ENCODE results near the gene ZFP3. TPM values are rescaled to one million over a fixed set of nuclear protein-coding genes. Genes with fewer than 3 reads are reported as not detected.

The ZFP3 gene
- total RNA-seq, 4 donors from 2014 or later: 1.4 to 6.1 (median 2.3) TPM

DNA sequence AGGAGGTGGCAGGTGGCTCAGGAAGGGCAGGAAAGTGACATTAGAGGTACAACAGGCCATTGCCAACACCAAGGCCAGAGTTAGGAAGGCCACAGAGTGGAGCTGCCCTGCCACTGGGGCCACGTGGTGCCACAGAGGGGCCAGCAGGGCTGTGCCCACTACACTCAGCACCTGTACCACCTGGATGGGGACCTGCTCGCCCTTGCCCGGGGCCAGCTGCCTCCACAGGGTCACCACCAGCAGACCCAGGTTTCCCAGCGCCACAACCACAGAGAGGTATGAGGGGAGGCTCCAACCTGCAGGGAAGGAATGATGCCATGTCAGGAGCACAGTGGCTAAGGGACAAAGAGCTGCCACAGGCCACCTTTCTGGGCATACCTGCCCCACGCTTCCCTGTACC is 44.2 kb upstream of the ZFP3 start:
- Histone ChIP-seq H3K27ac (no peak overlapping the region), H3K36me3 (no peaks in the 10 kb centered on the region), H3K9me3 (no peaks in the 10 kb centered on the region), H3K27me3 (peaks cover 0 to 15% (median 0%) of the 10 kb centered on the region in 4 donors), H3K4me1 (peaks cover 5 to 33% (median 9%) of the 10 kb centered on the region in 3 donors), H3K4me3 (no peak overlapping the region)
- 80 to 85% methylated on average over 1 to 5 of the region's 5 CpGs for WGBS, 2 donors
- intact Hi-C loops (cut with DNase I): no loop called here
- no peak for DNase-seq
- TF ChIP-seq, protein P1, sequence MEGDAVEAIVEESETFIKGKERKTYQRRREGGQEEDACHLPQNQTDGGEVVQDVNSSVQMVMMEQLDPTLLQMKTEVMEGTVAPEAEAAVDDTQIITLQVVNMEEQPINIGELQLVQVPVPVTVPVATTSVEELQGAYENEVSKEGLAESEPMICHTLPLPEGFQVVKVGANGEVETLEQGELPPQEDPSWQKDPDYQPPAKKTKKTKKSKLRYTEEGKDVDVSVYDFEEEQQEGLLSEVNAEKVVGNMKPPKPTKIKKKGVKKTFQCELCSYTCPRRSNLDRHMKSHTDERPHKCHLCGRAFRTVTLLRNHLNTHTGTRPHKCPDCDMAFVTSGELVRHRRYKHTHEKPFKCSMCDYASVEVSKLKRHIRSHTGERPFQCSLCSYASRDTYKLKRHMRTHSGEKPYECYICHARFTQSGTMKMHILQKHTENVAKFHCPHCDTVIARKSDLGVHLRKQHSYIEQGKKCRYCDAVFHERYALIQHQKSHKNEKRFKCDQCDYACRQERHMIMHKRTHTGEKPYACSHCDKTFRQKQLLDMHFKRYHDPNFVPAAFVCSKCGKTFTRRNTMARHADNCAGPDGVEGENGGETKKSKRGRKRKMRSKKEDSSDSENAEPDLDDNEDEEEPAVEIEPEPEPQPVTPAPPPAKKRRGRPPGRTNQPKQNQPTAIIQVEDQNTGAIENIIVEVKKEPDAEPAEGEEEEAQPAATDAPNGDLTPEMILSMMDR (IDR thresholded peaks at IDR 0.05): no peak
- no peak for TF ChIP-seq POLR2A (IDR thresholded peaks at IDR 0.05)

DNA sequence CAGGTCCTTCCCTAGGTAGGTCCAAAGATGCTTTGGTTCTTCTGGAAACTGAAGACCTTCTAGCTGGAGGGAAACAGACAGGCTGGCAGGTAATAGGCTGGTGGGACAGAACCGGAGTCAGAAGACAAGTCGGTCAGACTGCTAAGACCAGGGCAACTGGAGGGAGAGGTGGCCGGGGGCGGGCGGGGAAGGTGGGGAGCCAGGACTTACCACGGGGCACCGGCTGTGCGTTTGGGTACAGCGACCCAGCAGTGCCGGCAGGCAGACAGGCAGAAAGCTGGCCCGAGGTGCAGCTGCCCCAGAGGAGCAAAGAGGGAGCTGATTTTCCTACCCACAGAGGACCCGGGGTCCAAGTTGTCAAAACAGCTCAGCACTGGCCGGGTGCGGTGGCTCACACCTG is 43.6 kb upstream of the ZFP3 start:
- 59 to 77% methylated on average over 3 to 7 of the region's 14 CpGs for WGBS, 2 donors
- peak overlapping the region in 2 of 4 donors; percentile 45 to 61 for H3K4me3 ChIP-seq
- no peaks in the 10 kb centered on the region for H3K36me3 ChIP-seq
- H3K4me1 ChIP-seq: peaks cover 5 to 33% (median 9%) of the 10 kb centered on the region in 3 donors
- intact Hi-C loops (cut with DNase I): no loop called here
- no peak for TF ChIP-seq POLR2A (IDR thresholded peaks at IDR 0.05)
- TF ChIP-seq, protein P1 (IDR thresholded peaks at IDR 0.05): no peak
- no peak for DNase-seq
- no peak overlapping the region for H3K27ac ChIP-seq
- no peaks in the 10 kb centered on the region for H3K9me3 ChIP-seq
- peaks cover 0 to 15% (median 0%) of the 10 kb centered on the region in 4 donors for H3K27me3 ChIP-seq

DNA sequence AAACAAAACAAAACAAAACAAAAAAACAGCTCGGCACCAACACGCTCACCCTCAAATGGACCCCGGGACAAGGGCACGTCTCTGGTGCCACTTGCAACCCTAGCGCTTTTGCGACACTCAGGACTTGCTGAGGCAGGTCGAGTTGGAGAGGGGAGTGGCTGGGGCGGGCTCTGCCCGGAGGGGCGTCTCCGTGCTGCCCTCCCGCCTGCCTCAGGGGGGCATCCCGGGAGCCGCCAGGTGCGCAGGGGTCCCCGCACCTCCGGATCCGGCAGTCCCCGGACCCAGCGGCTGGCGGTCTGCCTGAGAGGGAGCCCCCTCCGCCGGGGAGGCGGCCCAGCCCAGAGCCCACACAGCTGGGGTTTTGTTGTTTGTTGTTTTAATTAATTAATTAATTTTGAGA is 43.0 kb upstream of the ZFP3 start, which contains the start of gene SLC52A1:
Gene SLC52A1 (minus strand): TSS at position 112 of the 400 bp plus-strand sequence. CDS start 820 bp downstream, outside the sequence.
- peak within 1 kb of the TSS in 1 of 4 donors; percentile 38 for H3K27ac ChIP-seq
- DNase-seq: no peak
- TF ChIP-seq, protein P1 (IDR thresholded peaks at IDR 0.05): no peak
- TF ChIP-seq POLR2A (IDR thresholded peaks at IDR 0.05): no peak
- H3K36me3 ChIP-seq: no peaks in the 10 kb centered on the region
- WGBS, 2 donors: 5 to 10% methylated on average over 7 to 14 of the region's 24 CpGs
- peaks cover 5 to 33% (median 9%) of the 10 kb centered on the region in 3 donors for H3K4me1 ChIP-seq
- no peaks in the 10 kb centered on the region for H3K9me3 ChIP-seq
- peak within 1 kb of the TSS; percentile 30 to 61 (median 41) for H3K4me3 ChIP-seq
- peaks cover 0 to 15% (median 0%) of the 10 kb centered on the region in 4 donors for H3K27me3 ChIP-seq
- intact Hi-C loops (cut with DNase I): no loop called here

DNA sequence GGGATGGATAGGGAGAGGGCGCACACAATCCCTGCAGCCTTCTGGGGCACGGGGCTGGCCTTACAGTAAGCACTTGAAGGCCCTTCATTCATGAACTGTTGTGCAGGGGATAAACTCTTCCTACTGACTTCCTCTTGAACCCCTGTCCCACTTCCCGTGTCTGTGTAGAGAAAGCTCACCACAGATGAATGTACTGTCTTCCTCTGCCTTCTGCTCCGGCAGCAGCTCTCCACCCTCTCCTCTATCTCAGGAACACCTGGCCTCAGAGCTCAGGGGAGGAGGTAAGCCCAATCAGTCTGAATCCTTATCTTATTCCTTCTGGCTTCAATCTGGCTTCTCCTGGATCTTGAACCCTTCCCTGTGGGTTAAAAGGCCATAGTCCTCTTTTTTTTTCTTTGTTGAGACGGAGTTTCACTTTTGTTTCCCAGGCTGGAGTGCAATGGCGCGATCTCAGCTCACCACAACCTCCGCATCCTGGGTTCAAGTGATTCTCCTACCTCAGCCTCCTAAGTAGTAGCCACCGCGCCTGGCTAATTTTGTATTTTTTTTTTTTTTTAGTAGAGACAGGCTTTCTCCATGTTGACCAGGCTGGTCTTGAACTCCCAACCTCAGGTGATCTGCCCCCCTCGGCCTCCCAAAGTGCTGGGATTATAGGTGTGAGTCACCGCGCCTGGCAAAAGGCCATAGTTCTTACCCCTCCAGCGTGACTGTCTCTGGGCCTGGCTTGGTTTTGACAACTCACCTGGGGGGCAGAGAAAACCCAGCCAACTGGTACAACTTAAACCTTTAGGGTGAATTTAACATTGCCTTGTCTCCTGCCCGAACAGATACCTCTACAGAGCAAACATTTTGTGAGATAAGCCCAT is 35.9 kb upstream of the ZFP3 start:
- H3K27me3 ChIP-seq: no peaks in the 10 kb centered on the region
- 67 to 82% methylated on average over 13 to 15 of the region's 15 CpGs for WGBS, 2 donors
- TF ChIP-seq POLR2A (IDR thresholded peaks at IDR 0.05): no peak
- TF ChIP-seq, protein P1 (IDR thresholded peaks at IDR 0.05): no peak
- no peak overlapping the region for H3K4me3 ChIP-seq
- no peak for DNase-seq
- intact Hi-C loops (cut with DNase I): no loop called here
- no peak overlapping the region for H3K27ac ChIP-seq
- H3K9me3 ChIP-seq: no peaks in the 10 kb centered on the region
- H3K4me1 ChIP-seq: peaks cover 0 to 3% (median 0%) of the 10 kb centered on the region in 3 donors
- no peaks in the 10 kb centered on the region for H3K36me3 ChIP-seq

GRCh38 chr17:5043524-5043923 is 34.7 kb upstream of the ZFP3 start:
- Histone ChIP-seq H3K36me3 (no peaks in the 10 kb centered on the region), H3K27ac (no peak overlapping the region), H3K27me3 (no peaks in the 10 kb centered on the region), H3K9me3 (no peaks in the 10 kb centered on the region), H3K4me3 (no peak overlapping the region), H3K4me1 (peaks cover 0 to 3% (median 0%) of the 10 kb centered on the region in 3 donors)
- TF ChIP-seq, protein P1 (IDR thresholded peaks at IDR 0.05): no peak
- TF ChIP-seq POLR2A (IDR thresholded peaks at IDR 0.05): no peak
- DNase-seq: no peak
- intact Hi-C loops (cut with DNase I): no loop called here
- 100% methylated on average over 1 of the region's 1 CpG for WGBS, 2 donors
